ENCODE results near the gene FIP1L1. TPM values are rescaled to one million over a fixed set of nuclear protein-coding genes. Genes with fewer than 3 reads are reported as not detected.

FIP1L1 gene
- total and polyA plus RNA-seq, 9 of the 15 experiments (the other 6 are each of a cell fraction or from before 2014, with no cell fraction given), result 34.6 to 137 (median 72.0) TPM

- TF ChIP-seq, protein P1, sequence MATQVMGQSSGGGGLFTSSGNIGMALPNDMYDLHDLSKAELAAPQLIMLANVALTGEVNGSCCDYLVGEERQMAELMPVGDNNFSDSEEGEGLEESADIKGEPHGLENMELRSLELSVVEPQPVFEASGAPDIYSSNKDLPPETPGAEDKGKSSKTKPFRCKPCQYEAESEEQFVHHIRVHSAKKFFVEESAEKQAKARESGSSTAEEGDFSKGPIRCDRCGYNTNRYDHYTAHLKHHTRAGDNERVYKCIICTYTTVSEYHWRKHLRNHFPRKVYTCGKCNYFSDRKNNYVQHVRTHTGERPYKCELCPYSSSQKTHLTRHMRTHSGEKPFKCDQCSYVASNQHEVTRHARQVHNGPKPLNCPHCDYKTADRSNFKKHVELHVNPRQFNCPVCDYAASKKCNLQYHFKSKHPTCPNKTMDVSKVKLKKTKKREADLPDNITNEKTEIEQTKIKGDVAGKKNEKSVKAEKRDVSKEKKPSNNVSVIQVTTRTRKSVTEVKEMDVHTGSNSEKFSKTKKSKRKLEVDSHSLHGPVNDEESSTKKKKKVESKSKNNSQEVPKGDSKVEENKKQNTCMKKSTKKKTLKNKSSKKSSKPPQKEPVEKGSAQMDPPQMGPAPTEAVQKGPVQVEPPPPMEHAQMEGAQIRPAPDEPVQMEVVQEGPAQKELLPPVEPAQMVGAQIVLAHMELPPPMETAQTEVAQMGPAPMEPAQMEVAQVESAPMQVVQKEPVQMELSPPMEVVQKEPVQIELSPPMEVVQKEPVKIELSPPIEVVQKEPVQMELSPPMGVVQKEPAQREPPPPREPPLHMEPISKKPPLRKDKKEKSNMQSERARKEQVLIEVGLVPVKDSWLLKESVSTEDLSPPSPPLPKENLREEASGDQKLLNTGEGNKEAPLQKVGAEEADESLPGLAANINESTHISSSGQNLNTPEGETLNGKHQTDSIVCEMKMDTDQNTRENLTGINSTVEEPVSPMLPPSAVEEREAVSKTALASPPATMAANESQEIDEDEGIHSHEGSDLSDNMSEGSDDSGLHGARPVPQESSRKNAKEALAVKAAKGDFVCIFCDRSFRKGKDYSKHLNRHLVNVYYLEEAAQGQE (IDR thresholded peaks at IDR 0.05; ENCODE audit: borderline replicate concordance), result 0 out of 2 replicates have a peak, but pooled peaks have one; percentile 8
- TF ChIP-seq, protein P1 (CRISPR knock-in tag; IDR thresholded peaks at IDR 0.05; ENCODE audit: low read depth), result no peak
- TF ChIP-seq JUND (IDR thresholded peaks at IDR 0.05; ENCODE audit: borderline replicate concordance, low read depth, low read length) (peak; percentile 75), JUND (tag; IDR thresholded peaks at IDR 0.05; ENCODE audit: borderline replicate concordance, low read depth, low read length) (no peak; the same call in 2 of the 3 replicates), POLR2A (conservative IDR thresholded peaks at IDR 0.05) (peak; percentile 73), MAFF (IDR thresholded peaks at IDR 0.05; ENCODE audit: low read length) (no peak), BDP1 (IDR thresholded peaks at IDR 0.05; ENCODE audit: insufficient read depth, insufficient read length) (no peak), ARID2 (IDR thresholded peaks at IDR 0.05) (no peak), ZBTB7A (IDR thresholded peaks at IDR 0.05; ENCODE audit: borderline replicate concordance, control insufficient read depth, low read depth, low read length) (no peak), TCF7L2 (IDR thresholded peaks at IDR 0.05; ENCODE audit: low read depth, low read length) (no peak), ZNF280A (IDR thresholded peaks at IDR 0.05; ENCODE audit: low read depth, partially characterized antibody) (no peak), ZBTB43 (CRISPR knock-in tag; IDR thresholded peaks at IDR 0.05) (no peak), ZNF431 (CRISPR knock-in tag; IDR thresholded peaks at IDR 0.05) (no peak), ELF1 (tag; IDR thresholded peaks at IDR 0.05) (peak; percentile 95), BCOR (IDR thresholded peaks at IDR 0.05) (no peak)
- TF ChIP-seq, protein P2, sequence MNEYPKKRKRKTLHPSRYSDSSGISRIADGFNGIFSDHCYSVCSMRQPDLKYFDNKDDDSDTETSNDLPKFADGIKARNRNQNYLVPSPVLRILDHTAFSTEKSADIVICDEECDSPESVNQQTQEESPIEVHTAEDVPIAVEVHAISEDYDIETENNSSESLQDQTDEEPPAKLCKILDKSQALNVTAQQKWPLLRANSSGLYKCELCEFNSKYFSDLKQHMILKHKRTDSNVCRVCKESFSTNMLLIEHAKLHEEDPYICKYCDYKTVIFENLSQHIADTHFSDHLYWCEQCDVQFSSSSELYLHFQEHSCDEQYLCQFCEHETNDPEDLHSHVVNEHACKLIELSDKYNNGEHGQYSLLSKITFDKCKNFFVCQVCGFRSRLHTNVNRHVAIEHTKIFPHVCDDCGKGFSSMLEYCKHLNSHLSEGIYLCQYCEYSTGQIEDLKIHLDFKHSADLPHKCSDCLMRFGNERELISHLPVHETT (CRISPR knock-in tag; conservative IDR thresholded peaks at IDR 0.05 in 1 of 2, IDR thresholded peaks at IDR 0.05 in 1 of 2), result no peak
These were observed 11.7 kb upstream of the FIP1L1 start, which contains the start of gene SCFD2 (continued) for GRCh38 chr4:53365486-53366300.

Measured in K562 (cell line).